ENCODE measurements around the gene SPO11.
"Not testable (repeated sequence)": the region's sequence is repeated elsewhere in the genome, so short reads cannot be mapped to it uniquely, and the experiment has no call there.

SPO11 gene

DNA sequence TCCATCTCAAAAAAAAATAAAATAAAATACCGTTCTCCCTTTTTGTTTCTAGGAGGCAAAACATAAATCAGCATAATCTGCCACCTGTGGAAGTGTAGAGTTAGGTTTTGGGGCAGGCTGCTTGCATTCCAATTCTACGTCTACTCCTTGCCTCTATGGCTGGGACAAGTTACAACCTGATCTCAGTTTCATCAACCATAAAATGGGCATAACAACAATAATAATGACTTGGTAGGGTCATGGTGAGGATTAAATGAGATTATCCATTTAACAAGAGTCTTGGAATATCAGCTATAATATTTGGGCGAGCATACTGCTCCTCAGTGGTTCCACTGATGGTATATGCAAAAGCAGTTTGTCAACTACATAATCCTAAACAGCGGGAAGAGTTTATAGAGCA lies 17.8 kb downstream of the SPO11 start:
- DNase-seq = no peak

DNA sequence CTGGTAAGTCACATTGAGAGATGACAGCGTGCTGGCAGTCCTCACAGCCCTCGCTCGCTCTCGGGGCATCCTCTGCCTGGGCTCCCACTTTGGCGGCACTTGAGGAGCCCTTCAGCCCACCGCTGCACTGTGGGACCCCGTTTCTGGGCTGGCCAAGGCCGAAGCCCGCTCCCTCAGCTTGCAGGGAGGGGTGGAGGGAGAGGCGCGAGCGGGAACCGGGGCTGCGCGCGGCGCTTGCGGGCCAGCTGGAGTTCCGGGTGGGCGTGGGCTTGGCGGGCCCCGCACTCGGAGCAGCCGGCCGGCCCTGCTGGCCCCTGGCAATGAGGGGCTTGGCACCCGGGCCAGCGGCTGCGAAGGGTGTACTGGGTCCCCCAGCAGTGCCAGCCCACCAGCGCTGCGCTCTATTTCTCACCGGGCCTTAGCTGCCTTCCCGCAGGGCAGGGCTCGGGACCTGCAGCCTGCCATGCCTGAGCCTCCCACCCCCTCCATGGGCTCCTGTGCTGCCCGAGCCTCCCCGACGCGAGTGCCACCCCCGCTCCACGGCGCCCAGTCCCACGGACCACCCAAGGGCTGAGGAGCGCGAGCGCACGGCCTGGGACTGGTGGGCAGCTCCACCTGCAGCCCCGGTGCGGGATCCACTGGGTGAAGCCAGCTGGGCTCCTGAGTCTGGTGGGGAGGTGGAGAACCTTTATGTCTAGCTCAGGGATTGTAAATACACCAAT lies 18.8 kb downstream of the SPO11 start:
- not testable (repeated sequence) for DNase-seq

DNA sequence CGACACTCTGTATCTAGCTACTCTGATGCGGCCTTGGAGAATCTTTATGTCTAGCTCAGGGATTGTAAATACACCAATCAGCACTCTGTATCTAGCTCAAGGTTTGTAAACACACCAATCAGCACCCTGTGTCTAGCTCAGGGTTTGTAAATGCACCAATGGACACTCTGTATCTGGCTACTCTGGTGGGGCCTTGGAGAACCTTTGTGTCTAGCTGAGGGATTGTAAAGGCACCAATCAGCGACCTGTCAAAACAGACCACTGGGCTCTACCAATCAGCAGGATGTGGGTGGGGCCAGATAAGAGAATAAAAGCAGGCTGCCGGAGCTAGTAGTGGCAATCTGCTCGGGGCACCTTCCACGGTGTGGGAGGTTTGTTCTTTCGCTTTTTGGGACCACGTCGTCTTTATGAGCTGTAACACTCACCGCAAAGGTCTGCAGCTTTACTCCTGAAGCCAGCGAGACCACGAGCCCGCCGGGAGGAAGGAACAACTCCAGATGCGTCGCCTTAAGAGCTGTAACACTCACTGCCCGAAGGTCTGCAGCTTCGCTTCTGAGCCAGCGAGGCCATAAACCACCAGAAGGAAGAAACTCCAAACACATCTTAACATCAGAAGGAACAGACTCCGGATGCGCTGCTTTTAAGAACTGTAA lies 19.4 kb downstream of the SPO11 start:
- DNase-seq = not testable (repeated sequence)

DNA sequence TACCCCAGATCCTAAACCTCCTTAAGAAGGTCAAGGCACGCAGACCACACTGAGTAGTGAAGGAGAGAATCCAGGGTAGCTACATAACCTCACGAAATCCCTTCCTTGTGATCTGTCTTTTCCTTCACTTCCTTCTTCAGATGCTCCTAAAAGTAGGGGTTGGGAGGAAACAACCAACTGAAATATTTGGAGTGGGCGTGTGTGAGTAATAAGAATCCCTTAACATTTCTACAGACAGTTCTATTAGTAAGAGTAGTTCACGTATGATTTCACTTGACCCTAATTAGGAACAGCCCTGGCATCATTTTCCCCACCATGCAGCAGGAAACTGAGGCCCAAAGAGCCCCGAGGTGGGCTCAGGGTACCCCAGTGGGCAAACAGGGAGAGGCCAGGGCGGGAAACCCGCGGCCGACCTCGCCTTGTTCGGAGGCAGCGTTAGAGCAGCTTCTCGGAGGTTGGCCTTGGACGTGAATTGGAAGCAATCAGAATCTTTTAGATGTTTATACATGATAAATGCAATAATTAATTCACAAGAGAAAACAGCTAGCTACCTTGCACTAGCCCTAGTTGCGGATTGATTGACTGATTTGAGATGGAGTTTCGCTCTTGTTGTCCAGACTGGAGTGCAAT lies 20.6 kb downstream of the SPO11 start:
- DNase-seq = no peak

DNA sequence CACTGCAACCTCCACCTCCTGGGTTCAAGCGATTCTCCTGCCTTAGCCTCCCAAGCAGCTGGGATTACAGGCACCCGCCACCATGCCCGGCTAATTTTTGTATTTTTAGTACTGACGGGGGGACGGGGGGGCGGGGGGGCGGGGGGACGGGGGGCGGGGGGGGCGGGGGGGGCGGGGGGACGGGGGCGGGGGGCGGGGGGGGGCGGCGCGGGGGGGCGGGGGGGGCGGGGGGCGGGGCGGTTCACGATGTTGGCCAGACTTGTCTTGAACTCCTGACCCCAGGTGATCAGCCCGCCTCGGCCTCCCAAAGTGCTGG lies 21.1 kb downstream of the SPO11 start:
- DNase-seq = not testable (repeated sequence)

DNA sequence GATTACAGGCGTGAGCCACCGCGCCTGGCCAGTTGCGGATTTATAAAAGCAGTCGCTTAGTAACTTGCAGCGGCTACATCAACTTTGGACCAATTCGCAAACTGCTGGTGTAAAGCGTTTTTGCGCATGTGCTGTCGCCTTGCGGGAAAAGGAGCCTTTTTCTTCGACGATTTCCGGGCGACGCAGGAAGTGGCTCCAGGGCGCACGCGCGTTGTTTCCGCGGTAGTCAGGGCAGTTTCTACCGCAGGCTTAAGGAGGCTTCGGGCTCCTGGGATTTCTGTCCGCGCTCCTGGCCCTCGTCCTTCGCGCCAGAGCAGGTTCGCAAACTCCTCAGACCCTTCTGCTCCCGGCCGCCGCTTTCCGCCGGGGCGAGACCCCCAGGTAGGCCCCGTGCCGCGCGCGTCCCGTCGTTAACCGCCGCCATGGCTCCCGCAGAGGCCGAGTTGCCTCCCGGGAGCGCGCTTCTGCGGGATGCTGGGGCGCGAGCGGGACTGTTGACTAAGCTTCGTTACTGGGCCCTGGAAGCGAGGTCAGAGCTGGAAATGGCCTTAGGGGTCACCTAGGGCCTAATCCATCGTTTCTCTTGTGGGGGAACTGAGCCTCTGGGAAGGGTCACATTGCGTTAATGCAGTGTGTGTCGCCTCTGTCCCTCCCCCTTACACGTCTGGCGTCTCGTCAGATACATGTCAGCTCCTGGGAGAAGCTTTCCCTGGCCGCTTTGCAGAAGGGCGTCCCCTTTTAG lies 21.6 kb downstream of the SPO11 start, which contains the start of gene RAE1:
Gene RAE1, plus strand, starts transcription at position 214 of the 742 bp plus-strand sequence. CDS start 2,784 bp downstream, outside the sequence.
- DNase-seq = peak in 1 of 2 experiments; percentile 30

DNA sequence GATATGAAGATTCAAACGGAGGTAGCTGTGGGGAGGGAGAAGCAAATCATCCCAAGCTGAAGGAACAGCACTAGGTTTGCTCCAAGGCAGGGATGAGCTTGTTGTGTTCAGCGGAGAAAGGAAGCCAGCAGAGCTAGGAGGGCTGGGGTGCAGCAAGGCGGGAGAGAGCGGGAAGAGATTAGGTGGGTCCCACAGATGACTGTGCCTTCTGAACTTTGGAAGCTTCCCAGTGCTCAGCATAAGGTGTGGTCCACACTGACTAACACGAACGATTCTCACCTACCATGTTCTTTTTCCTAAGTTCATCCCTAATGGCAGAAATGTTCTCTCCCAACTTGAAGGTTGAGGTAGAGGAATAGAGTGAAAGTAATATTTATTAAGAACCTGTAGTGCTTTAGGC lies 22.7 kb downstream of the SPO11 start:
- DNase-seq = no peak

DNA sequence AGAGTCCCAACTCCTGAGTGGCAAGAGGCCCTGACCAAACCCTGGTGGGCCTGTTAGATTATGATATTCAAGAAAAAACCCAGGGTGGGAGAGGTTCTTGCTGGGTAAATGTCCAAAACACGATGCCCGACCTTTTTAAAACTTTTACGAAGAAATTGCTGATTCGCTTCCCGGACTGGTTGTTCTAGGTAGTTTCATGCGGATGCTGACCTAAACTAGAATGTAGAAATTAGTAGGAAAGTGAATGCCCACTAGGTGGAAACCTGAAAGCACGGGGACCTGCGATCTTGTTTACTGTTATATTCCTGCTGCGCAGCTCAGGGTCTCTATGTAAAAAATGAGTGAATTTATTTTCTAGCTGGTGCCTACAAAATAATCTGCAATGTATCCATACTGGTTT lies 23.7 kb downstream of the SPO11 start:
- no peak for DNase-seq

DNA sequence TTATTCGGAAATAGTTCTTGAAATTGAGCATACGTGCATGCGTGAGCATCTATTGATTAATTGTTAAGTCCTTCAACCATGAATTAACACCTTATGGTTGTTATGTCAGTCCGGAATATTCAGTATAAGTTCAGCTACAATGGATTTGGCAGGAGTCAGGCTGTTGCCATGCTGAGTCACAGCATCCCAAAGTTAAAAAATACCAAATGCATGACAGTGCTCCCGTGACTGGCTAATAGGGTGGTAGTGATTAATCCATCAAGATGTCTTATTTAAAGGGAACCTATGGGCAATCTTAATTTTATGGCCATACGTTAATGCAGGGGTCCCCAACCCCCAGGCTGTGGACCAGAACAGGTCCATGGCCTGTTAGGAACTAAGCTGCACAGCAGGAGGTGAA lies 31.9 kb downstream of the SPO11 start:
- DNase-seq = no peak

DNA sequence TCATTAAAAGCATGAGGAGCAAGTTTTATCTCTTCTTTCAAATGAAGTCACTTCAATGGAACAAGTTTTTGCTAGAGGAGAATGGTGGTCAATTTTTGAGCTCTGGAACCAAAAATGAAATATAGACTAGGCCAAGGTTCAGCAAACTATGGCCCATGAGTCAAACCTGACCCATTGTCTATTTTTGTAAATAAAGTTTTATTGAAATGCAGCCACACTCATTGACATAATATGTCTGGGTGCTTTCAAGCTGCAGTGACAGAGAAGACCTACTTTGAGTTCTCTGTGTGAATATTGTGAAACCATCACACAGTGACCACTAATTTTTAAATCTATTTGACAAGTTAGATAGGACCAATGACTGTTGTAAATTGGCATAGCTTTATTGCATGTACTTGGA lies 34.8 kb downstream of the SPO11 start:
- DNase-seq = no peak

DNA sequence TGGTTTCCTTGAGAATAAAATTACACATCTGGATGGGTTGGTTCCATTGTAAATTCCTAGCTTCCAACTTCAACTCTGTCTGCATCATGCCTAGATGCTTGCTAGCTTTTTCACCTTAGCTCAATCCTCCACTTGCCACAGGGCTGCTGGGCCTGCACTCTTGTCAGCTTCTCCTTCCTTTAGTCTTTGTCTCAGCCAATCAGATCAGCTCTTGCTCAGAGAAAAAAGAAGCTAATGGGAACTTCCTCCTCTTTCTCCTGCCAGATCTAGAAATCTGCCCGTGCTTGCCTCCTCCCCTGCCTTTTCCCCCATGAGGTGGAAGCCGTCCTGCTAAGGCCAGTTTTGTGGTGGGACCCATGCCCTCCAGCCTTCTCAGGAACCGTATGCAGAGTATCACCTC lies 40.0 kb downstream of the SPO11 start:
- DNase-seq = no peak

DNA sequence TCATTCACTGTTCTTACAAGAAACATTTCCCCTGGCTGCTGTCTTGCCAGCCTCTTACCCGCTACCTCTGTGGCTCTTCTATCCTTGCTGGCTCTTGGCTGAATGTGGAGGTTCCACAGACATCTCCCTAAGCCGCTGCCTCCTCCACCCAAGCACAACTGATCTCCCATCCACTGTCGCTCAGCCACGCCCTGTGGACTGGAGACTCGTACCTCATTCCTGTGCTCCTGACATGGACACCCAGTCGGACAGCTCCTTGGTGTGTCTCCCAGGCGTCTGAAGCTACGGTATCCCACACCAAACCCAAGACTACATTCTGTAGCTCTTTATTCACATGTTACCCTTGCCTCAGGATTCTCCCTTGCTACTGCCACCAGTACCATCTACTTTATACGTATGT lies 40.7 kb downstream of the SPO11 start:
- DNase-seq = no peak

DNA sequence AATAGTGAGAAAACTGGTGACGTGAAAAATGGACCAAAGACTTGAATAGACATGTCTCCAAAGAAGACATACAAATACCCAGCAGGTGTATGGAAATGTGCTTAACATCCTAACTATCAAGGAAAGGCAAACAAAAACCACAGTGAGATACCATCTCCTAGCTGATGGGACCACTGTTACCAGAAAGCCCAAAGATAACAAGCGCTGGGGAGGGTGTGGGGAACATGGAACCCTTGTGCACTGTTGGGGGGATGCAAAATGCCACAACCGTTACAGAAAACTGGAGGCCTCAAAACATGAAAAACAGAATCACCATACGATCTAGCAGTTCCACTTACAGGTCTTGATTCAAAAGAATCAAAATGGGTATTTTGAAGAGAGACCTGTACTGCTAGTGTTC lies 41.8 kb downstream of the SPO11 start:
- DNase-seq = no peak

DNA sequence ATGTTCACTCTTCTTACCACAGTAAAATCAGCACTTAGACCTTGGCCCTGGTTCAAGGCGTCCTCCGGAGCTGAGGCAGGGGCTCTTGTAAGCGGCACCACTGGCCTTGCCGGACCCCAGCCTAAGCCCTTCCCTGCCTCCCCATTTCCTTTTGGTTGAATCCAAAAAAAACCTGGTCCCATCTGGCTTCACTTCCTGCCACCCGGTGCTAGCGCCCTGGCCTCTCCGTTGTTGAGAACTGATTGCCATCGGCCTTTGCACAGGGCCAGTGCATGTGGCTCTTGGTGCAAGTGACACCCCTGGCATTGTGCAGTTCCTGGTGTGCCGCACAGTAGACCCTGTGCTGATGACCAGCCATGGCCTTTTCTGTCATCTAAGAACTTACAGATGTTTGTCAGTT lies 42.6 kb downstream of the SPO11 start:
- DNase-seq = no peak

DNA sequence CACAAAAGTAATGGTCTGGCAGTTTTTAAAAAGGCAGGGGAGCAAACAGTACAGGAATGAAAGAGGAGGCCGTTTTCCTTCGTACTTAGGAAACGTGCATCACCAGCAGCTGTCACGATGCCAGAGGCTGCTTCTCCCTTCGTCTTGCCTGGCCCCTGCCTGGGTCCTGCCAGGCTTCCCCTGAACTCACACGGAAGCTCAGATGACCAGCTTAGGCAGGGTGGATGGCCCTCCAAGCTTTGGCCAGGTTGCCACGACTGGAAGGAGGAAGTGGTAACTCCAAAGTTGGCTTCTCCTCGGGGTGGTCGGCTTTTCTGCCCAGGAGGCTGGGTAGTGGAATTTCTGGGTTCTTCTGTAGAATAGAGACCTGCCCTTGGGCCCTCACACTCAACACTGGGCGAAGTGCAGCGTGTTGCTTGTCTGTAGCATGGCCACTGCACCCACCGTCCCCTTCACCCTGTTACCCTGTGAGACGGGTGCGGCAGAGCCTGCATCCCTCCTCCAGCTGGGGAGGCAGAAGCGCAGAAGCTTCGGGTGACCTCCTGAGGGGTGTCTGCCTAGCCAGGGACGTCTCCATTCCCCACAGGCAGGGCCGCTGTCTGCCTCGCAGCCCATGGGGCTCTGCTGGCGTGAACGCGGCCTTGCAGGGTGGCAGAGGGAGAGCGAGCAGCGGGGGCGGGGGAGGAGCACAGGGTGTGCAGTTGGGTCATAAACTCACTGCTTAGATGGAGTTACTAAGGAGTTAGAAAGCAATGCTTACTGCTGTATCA lies 43.2 kb downstream of the SPO11 start:
- no peak for DNase-seq

DNA sequence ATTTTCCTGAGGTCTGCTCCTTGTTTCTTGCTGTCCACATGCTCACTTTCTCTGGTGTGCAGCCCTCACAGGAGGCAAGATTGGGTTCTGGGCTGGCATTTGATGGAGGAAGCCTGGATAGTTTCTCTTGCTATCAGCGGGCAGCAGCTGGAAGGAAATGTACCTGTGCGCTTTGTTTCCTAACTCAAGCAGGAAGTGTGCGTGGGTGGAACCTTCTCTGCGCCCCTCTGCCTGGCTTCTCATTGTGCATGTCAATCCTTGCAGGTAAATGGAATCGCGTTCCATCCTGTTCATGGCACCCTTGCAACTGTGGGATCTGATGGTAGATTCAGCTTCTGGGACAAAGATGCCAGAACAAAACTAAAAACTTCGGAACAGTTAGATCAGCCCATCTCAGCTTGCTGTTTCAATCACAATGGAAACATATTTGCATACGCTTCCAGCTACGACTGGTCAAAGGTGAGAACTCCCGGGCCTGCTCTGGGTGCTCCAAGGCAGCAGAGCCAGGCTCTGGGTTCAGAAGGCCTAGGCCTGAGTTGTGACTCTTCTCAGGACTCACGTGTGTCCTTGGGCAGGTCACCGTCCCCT lies 44.8 kb downstream of the SPO11 start:
- DNase-seq = no peak

DNA sequence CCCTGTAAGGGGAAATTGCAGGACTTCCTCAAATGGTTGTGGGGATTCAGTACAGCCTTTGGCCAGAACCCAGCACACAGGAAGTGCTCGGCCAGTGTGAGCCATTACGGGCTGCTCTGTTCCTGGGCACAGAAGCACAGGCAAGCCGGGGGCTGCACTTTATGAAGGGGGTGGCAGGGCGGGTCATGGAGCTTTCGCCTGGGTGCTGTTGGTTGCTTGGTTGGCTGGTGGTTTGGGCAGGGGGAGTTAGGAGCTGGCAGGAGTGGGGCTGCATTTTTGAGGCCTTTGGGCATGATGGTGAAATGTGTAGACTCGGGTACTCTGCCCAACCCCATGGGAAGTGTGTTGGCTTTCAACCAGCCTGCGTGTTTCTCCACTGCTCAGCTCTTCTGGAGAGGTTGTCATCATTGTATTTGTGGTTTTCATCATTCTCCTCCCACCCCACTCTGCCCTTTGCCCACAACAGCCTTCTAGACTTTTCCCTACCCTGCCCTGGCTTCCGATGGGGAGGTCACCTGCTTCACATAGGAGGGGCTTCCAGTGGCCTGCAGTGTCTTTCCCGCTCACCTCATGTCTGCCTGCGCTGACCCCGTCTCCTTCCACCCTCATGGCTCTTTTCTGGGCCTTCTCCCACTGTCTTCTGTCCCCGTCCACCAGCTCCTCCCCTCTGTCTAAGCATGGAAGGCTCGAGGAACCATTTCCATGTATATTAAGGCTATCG lies 45.5 kb downstream of the SPO11 start:
- DNase-seq = no peak

DNA sequence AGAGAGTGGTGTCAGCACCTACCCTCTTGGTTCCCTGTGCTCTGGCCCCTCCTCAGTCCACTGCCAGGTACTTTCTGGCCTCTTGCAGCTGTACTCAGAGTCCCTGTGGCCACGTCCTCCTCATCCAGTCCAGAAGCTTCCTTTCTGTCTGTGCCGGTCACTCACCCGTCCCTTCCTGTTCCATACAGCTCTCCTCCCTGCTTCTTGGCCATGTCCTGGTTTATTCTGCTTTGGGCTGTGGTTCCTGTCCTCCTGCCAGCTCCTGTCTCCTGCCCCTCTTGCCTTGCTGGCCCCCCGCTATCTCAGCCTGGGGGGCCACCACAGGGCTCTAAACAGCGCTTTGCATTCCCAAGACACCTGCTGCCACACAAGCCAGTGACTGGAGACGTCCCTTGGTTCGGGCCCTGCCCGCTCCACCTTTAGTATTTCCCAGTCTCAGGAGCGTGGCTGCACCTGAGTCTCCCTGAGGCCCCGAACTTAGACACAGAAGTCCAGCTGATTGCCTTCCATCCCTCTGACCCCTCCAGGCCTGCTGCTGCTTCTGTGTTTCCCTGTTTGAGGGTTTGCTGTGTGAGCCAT lies 46.1 kb downstream of the SPO11 start:
- no peak for DNase-seq

DNA sequence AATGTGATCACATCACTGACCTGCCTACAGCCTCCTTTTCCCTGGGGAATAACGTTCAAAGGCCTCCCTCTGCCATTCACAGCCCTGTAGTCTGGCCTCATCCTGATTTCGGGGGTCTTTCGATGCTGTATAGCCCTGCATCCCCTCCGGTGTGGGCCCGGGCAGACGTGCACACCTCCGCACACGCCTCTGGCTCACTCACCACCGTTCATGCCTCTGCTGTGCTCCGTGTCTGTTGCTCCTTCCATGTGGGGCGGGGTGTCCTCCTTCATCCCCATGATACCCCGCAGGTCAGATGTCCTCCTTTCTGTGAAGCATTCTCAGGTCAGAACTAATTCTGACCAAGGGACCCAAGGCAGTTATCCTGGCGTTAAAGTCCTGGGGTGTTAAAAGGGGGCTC lies 47.7 kb downstream of the SPO11 start:
- no peak for DNase-seq

DNA sequence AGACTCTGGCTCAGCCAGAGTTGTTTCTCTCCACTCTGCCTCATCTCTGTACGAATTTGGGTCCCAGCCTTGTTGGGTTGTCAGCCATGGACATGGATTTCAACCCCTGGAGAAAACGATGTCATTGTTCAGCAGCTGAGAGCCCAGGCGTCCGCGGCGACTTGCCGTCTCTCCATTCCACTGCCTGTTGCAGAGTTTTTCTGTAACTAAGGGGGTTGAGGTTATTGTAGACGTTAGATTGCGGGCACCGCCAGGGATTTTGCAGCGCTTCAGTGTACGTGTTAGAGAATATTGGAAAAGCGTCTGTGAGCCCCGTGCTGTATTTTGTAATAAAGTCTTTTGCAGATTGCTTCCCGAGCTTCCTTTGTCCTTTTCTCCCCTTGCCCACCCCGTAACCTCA lies 48.5 kb downstream of the SPO11 start:
- DNase-seq = no peak

DNA sequence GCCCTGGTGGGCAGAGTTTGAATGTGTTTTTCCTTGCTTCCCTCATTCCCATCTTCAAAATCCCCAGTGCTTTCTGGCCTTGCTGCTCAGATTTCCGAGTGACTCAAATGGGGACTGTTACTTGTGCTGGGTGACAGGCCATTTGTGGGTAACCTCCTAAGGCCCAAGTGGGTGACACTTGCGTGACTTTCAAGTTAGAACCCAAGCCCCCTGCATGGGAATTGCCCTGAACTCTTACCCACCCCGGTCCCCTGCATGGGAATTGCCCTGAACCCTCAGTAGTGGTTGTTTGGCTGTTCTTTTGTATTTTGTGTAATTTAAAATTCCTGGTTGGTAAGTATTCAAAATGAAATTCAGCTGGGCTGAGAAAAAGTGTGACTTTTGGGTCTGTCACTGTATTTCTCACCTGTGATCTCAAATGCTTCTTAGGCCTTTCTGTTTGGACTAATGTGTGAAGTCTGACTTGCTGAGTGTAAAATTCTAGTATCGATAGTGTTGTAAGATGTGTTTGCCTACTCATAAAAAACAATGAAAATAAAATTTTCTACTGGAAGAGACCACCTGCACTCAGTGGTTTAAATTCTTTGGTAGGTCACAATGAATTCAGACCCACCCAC lies 49.2 kb downstream of the SPO11 start:
- no peak for DNase-seq

Measured in cerebellar nuclear complex (tissue), 1 donor.